Measurements from ENCODE around the gene COL17A1.

The COL17A1 gene

DNA sequence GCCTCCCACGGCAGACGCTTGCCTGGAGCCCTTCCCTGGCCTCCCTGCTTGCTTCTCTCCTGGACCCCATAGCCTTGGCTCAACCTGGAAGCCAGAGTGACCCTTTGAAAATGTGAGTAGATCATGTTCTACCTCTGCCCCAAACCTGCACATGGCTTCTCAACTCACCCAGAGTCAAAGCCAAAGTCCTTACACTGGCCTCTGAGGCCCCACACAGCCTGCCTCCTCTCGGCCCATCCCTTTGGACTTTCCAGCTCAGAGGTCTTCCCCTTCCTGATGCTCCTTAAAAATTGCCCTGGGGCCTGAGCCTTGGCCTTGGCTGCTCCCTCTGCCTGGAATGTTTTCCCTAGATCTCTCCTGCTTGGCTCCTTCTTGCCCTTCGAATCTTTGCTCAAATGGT lies 32.5 kb downstream of the COL17A1 start:
- Histone ChIP-seq H3K27ac (ENCODE audit: low read depth, low read length) (no peak overlapping the region), H3K4me1 (ENCODE audit: control insufficient read depth, insufficient read depth, low read length) (peaks cover 12% of the 10 kb centered on the region), H3K36me3 (ENCODE audit: control insufficient read depth, insufficient read depth, low read length) (no peaks in the 10 kb centered on the region), H3K4me3 (ENCODE audit: low read depth, low read length) (no peak overlapping the region), H3K9ac (ENCODE audit: low read length) (no peak overlapping the region), H3K27me3 (ENCODE audit: control insufficient read depth, insufficient read depth, low read length) (no peaks in the 10 kb centered on the region), H3K9me3 (ENCODE audit: control insufficient read depth, insufficient read depth, low read depth, low read length) (no peaks in the 10 kb centered on the region)

DNA sequence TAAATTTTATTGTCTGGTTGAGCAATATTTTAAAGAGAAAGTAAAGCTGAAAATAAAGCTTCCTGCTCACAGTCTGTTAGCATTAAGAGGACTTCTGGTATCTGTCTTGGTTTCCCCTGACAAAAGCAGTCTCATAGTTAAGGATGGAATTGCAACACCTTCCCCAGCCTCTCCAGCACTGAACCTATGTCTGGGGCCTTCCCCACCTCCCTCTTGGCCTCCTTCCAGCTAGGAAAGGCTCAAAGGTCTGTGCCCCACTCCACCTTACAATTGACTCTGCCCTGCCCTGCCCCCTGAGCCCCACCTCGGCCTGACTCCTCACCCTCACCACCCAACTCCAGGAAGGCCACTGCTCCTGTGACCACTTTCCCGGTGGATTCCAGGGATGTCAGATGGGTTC lies 33.2 kb downstream of the COL17A1 start:
- Histone ChIP-seq H3K9me3 (ENCODE audit: control insufficient read depth, insufficient read depth, low read depth, low read length) (no peaks in the 10 kb centered on the region), H3K36me3 (ENCODE audit: control insufficient read depth, insufficient read depth, low read length) (no peaks in the 10 kb centered on the region), H3K27me3 (ENCODE audit: control insufficient read depth, insufficient read depth, low read length) (no peaks in the 10 kb centered on the region), H3K4me1 (ENCODE audit: control insufficient read depth, insufficient read depth, low read length) (peaks cover 4% of the 10 kb centered on the region), H3K9ac (ENCODE audit: low read length) (no peak overlapping the region), H3K27ac (ENCODE audit: low read depth, low read length) (no peak overlapping the region), H3K4me3 (ENCODE audit: low read depth, low read length) (no peak overlapping the region)

DNA sequence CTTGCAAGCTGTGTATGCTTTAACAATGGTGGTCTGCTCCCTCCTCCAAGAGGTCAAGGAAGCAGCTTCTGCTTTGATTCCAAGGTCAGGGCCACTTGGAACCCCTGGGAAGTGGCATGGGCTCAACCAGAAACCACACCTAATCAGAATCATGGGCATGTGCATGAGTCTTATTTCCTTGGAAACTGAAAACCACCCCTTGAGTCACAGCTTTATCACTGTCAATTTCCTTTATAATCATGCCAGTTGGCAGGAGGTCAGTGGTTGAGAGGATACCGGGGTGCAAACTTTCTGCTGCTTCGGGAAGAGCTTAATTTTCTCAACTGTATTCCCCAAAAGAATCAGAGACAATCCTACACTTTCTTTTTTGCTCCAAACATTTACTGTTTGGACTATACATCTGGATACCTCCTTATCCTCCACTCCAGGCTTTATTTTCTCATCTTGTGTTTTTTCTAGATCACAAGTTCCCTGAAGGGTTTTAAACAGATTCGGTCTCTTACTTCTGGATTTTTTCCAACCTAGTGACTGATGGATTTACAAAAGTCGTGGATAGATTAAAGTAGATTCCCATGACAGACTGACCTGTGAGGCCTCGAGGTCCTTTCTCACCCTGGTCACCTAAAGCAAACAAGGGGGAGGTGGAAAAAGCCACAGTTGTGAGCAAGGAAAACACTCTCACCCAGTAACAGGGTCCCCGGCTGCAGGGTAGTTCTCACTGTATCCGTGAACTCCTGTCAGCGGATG lies 36.0 kb downstream of the COL17A1 start:
- H3K4me3 ChIP-seq (ENCODE audit: low read depth, low read length) = no peak overlapping the region
- H3K27ac ChIP-seq (ENCODE audit: low read depth, low read length) = no peak overlapping the region
- peaks cover 6% of the 10 kb centered on the region for H3K4me1 ChIP-seq (ENCODE audit: control insufficient read depth, insufficient read depth, low read length)
- H3K27me3 ChIP-seq (ENCODE audit: control insufficient read depth, insufficient read depth, low read length) = no peaks in the 10 kb centered on the region
- no peaks in the 10 kb centered on the region for H3K36me3 ChIP-seq (ENCODE audit: control insufficient read depth, insufficient read depth, low read length)
- H3K9ac ChIP-seq (ENCODE audit: low read length) = no peak overlapping the region
- no peaks in the 10 kb centered on the region for H3K9me3 ChIP-seq (ENCODE audit: control insufficient read depth, insufficient read depth, low read depth, low read length)

DNA sequence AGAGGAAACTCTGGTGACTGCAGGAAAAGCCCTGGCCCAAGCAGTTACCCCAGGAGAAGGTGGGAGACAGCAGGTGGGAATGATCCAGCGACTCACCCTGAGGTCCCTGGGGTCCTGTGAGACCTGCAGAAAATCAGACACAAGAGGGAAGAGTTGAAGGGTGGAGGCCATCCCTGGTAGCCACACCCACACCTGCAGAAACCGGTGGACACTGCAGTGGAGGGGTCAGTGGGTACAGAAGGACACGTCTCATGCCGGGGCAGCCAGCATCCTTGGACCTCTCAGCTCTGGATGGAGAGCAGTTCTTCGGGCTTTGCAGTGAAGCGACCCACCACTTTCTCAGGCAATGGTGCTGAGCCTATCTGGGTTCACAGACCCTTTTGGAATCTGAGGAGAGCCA lies 39.0 kb downstream of the COL17A1 start:
- Histone ChIP-seq H3K9ac (ENCODE audit: low read length) (no peak overlapping the region), H3K4me1 (ENCODE audit: control insufficient read depth, insufficient read depth, low read length) (peaks cover 6% of the 10 kb centered on the region), H3K27me3 (ENCODE audit: control insufficient read depth, insufficient read depth, low read length) (no peaks in the 10 kb centered on the region), H3K27ac (ENCODE audit: low read depth, low read length) (no peak overlapping the region), H3K36me3 (ENCODE audit: control insufficient read depth, insufficient read depth, low read length) (no peaks in the 10 kb centered on the region), H3K4me3 (ENCODE audit: low read depth, low read length) (no peak overlapping the region), H3K9me3 (ENCODE audit: control insufficient read depth, insufficient read depth, low read depth, low read length) (no peaks in the 10 kb centered on the region)

DNA sequence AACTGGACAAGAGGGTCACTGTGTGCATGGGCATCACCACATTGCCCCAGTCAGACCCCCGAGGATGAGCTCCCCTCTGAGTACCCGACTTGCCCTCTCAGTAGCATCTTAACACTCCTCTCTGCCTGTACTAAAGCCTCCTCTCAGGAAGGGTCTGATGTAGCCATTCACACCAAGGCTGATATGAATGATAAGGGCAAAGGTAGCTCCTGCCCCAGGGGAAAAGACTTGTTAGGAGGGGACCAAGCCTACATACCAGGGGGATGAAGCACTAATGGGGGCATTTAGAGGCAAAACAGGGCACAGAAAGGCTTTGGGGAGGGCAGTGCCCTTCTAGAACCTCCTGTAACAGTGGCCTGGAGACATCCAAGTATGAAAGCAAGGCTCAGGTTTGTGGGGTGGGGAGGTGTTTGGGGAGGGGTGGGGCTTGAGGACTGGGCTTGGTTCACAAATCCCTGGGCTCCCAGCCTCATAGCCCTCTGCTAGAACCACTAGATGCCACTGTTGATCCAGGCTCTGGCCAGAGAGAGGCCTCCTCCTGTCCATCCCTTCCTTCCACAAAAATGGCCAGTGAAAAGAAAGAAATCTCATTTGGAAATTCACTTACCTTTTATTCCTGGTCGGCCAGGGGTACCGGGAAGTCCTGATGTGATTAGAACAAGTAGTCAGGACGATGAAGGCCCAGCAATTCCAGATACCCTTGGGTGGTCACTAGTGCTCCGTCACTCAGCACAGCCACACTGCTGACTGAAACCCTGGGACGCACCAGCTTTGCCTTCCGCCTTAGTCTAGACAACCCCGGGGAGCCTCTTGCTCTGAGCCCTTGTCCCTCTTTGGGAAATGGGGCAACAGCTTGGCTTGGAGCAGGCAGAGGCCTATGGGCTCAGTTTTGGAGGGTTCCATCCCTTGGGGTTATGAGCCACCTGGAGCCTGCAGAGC lies 40.3 kb downstream of the COL17A1 start:
- H3K27ac ChIP-seq (ENCODE audit: low read depth, low read length) = no peak overlapping the region
- no peak overlapping the region for H3K4me3 ChIP-seq (ENCODE audit: low read depth, low read length)
- H3K9me3 ChIP-seq (ENCODE audit: control insufficient read depth, insufficient read depth, low read depth, low read length) = no peaks in the 10 kb centered on the region
- H3K4me1 ChIP-seq (ENCODE audit: control insufficient read depth, insufficient read depth, low read length) = peaks cover 6% of the 10 kb centered on the region
- H3K36me3 ChIP-seq (ENCODE audit: control insufficient read depth, insufficient read depth, low read length) = no peaks in the 10 kb centered on the region
- H3K9ac ChIP-seq (ENCODE audit: low read length) = no peak overlapping the region
- no peaks in the 10 kb centered on the region for H3K27me3 ChIP-seq (ENCODE audit: control insufficient read depth, insufficient read depth, low read length)

DNA sequence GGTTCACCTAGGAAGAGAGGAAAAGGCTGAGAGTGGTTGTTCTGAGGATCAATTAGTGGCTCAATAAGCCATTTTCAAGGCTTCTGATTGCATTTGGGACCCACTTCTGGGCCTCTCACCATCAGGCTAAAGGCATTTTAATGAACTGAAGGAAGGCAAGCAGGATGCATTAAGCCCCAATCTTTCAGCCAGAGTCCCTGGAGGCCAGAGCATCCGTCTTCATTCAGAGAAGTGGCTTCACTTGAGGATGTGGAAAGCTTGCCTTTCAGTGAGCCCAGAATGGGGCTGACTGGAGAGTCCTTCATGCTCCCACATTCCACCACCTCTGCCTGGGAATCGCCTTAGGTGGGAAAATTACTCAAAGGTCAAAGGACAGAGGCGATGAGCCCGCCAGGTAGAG lies 41.8 kb downstream of the COL17A1 start:
- H3K36me3 ChIP-seq (ENCODE audit: control insufficient read depth, insufficient read depth, low read length) = no peaks in the 10 kb centered on the region
- no peaks in the 10 kb centered on the region for H3K9me3 ChIP-seq (ENCODE audit: control insufficient read depth, insufficient read depth, low read depth, low read length)
- H3K4me3 ChIP-seq (ENCODE audit: low read depth, low read length) = no peak overlapping the region
- peaks cover 6% of the 10 kb centered on the region for H3K4me1 ChIP-seq (ENCODE audit: control insufficient read depth, insufficient read depth, low read length)
- no peak overlapping the region for H3K27ac ChIP-seq (ENCODE audit: low read depth, low read length)
- H3K9ac ChIP-seq (ENCODE audit: low read length) = no peak overlapping the region
- no peaks in the 10 kb centered on the region for H3K27me3 ChIP-seq (ENCODE audit: control insufficient read depth, insufficient read depth, low read length)

DNA sequence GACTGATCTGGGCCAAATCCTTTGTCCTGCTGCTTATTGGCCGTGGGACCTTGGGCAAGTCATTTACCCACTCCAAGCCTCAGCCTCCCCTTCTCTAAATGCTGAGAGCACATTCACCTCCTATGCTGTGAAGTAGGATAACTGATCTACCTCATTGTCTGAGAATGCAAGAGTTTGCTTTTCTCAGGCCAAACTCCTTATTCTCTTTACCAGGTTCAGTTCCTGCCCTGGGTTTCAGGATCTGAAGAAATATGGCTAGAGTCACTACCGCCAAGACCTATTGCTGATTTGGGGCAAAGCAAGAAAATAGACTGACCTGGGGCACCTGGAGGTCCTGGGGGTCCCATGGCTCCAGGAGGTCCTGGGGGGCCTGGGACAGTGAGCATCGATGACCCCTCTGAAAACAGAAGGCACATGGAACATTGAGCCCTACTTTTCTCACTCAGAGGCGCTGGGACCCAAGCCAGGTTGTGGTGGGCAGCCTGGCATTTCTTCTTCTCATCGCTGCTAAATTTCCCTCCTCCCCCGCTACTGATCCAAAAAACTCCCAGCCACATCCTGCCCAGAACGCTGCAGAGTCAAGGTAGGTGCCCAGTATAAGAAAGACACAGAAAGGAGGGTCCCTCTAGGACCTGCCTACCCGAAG lies 42.4 kb downstream of the COL17A1 start:
- H3K36me3 ChIP-seq (ENCODE audit: control insufficient read depth, insufficient read depth, low read length) = no peaks in the 10 kb centered on the region
- no peak overlapping the region for H3K27ac ChIP-seq (ENCODE audit: low read depth, low read length)

DNA sequence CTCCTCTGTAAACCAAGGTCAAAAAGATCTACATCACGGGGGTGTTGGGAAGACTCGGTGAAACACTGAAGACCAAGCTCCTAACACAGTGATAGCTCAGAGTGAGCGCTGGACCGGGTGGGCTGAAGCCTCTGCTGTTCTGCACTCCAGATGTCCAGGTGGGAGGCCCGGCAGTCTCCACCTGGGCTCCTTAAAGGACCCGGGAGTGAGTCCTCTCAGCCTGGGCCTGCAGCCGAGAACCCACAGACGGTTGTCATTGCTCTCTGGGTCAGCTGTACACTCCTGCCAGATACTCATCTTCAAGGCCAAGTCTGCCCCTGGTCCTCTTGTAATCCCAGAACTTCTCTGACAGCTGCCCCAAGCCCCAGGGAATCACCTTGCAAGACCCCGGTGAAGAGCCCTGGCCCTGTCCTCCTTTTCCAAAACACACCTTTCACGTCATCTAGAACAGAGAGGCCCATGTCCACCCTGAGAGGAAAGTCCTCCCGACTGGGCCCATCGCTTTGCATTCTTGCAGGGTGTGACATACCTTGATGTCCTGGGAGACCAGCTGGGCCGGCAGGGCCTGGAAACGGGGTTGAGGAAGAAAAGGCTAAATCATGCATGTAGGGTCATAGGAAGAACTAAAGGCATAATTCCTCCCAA lies 43.7 kb downstream of the COL17A1 start:
- H3K9ac ChIP-seq (ENCODE audit: low read length) = no peak overlapping the region
- H3K27me3 ChIP-seq (ENCODE audit: control insufficient read depth, insufficient read depth, low read length) = no peaks in the 10 kb centered on the region
- no peaks in the 10 kb centered on the region for H3K36me3 ChIP-seq (ENCODE audit: control insufficient read depth, insufficient read depth, low read length)
- no peak overlapping the region for H3K4me3 ChIP-seq (ENCODE audit: low read depth, low read length)
- peaks cover 6% of the 10 kb centered on the region for H3K4me1 ChIP-seq (ENCODE audit: control insufficient read depth, insufficient read depth, low read length)
- no peak overlapping the region for H3K27ac ChIP-seq (ENCODE audit: low read depth, low read length)
- H3K9me3 ChIP-seq (ENCODE audit: control insufficient read depth, insufficient read depth, low read depth, low read length) = no peaks in the 10 kb centered on the region

More for the DNA sequence above, 42.4 kb downstream of the COL17A1 start:
- no peaks in the 10 kb centered on the region for H3K9me3 ChIP-seq (ENCODE audit: control insufficient read depth, insufficient read depth, low read depth, low read length)
- no peak overlapping the region for H3K9ac ChIP-seq (ENCODE audit: low read length)
- no peak overlapping the region for H3K4me3 ChIP-seq (ENCODE audit: low read depth, low read length)
- H3K27me3 ChIP-seq (ENCODE audit: control insufficient read depth, insufficient read depth, low read length) = no peaks in the 10 kb centered on the region
- peaks cover 6% of the 10 kb centered on the region for H3K4me1 ChIP-seq (ENCODE audit: control insufficient read depth, insufficient read depth, low read length)

DNA sequence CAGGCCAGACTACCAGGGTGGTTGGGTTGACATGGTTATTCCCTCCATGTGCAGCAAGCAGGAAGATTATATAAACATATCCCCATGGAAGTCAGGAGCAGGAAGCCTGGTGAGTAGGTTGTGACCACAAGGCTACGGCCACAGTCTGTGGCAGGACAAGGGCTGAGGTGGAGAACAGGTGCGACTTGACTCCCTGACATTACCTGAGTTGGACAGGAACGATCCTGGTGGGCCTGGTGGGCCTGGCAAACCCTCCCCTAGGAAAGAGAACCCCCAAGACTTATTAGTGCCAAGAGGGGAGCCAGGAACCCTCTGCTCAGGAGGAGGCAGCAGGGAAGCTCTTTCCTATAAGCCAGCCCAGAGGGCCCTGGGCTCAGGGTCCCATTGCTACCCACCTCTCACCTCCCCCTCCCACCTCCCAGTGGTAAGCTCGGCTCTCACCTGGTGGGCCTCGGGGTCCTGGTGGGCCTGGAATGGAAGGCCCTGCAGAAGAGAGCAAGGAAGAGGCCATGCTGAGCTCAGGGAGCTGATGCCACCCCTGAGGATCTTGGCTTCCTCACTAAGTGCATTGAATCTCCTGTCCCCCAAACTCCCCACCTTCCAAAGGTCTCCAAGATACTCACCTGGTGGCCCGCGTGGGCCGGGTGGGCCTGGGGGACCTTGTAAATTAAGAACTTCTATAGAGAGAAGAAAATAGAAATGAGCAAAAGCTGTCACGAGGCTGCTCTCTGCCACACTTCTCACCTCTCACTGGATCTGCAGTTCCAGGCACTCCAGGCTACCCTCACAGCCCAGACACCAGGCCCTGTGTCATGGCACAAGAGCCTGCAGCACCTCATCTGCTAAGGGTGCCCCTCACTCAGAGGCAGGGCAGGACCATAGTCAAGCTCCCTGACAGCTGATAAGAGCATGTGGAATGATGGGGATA lies 44.6 kb downstream of the COL17A1 start:
- Histone ChIP-seq H3K36me3 (ENCODE audit: control insufficient read depth, insufficient read depth, low read length) (no peaks in the 10 kb centered on the region), H3K9me3 (ENCODE audit: control insufficient read depth, insufficient read depth, low read depth, low read length) (no peaks in the 10 kb centered on the region), H3K4me1 (ENCODE audit: control insufficient read depth, insufficient read depth, low read length) (peaks cover 6% of the 10 kb centered on the region), H3K9ac (ENCODE audit: low read length) (no peak overlapping the region), H3K27ac (ENCODE audit: low read depth, low read length) (no peak overlapping the region), H3K27me3 (ENCODE audit: control insufficient read depth, insufficient read depth, low read length) (no peaks in the 10 kb centered on the region), H3K4me3 (ENCODE audit: low read depth, low read length) (no peak overlapping the region)

DNA sequence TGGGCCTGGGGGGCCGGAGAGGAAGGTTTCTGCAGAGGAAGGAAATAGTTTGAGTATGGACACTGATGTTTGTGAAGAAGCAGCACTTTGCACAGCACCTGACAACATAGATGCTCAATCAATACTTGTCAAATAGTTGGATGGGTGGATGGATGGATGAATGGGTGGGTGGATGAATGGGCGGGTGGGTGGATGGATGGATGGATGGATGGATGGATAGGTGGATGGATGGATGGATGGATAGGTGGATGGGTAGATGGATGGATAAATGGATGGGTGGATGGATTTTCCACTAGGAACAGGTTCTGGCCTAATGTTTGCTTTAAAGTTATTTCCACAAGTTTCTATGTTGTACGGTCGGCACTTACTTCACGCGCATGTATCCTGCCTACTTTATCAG lies 45.3 kb downstream of the COL17A1 start:
- Histone ChIP-seq H3K4me3 (ENCODE audit: low read depth, low read length) (no peak overlapping the region), H3K27me3 (ENCODE audit: control insufficient read depth, insufficient read depth, low read length) (no peaks in the 10 kb centered on the region), H3K9ac (ENCODE audit: low read length) (no peak overlapping the region), H3K9me3 (ENCODE audit: control insufficient read depth, insufficient read depth, low read depth, low read length) (no peaks in the 10 kb centered on the region), H3K36me3 (ENCODE audit: control insufficient read depth, insufficient read depth, low read length) (no peaks in the 10 kb centered on the region), H3K4me1 (ENCODE audit: control insufficient read depth, insufficient read depth, low read length) (no peaks in the 10 kb centered on the region), H3K27ac (ENCODE audit: low read depth, low read length) (no peak overlapping the region)
